ENCODE results near the gene PDE6A. TPM values are rescaled to one million over a fixed set of nuclear protein-coding genes. Genes with fewer than 3 reads are reported as not detected.

Gene PDE6A
- total and polyA plus RNA-seq, 2 donors (not counting 3 experiments of a cell fraction or from before 2014, with no cell fraction given) = not detected

DNA sequence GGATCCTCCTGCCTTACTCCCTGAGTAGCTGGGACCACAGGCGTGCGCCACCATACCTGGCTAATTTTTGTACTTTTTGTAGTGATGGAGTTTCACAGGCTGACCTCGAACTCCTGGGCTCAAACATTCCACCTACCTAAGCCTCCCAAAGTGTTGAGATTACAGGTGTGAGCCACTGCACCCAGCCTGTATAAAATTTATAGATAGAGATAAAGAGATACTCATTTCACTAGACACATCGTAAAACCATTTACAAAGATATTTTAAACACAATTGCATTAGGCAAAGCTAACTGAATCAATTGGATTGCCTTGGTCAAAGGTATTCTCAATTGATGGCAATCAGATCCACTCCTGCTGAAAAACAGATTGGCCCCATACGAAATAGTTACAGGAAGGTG is 52.0 kb downstream of the PDE6A start:
- Histone ChIP-seq H3K36me3 (ENCODE audit: control insufficient read depth in 2 of 2, extremely low read depth in 1 of 2, insufficient read depth in 2 of 2, low read length in 2 of 2) (no peaks in the 10 kb centered on the region), H3K4me3 (replicated peaks in 1 of 3; ENCODE audit: insufficient read depth in 1 of 3, low read depth in 1 of 3, low read length in 3 of 3) (no peak overlapping the region), H3K4me1 (ENCODE audit: control insufficient read depth, extremely low read depth, insufficient read depth, low read length) (peaks cover 14% of the 10 kb centered on the region), H4K20me1 (replicated peaks; ENCODE audit: control insufficient read depth, extremely low read depth, insufficient read depth, low read length) (no peaks in the 10 kb centered on the region), H3K9me1 (replicated peaks; ENCODE audit: control insufficient read depth, extremely low read depth, insufficient read depth, low read length) (no peaks in the 10 kb centered on the region), H3K27ac (ENCODE audit: insufficient read depth, low read depth, low read length) (no peak overlapping the region), H3K9me3 (replicated peaks; ENCODE audit: control insufficient read depth, insufficient read depth, low read length) (no peaks in the 10 kb centered on the region), H3K4me2 (ENCODE audit: insufficient read depth, low read length) (no peak overlapping the region), H3K79me2 (ENCODE audit: control insufficient read depth, insufficient read depth, low read length) (no peaks in the 10 kb centered on the region), H3K9ac (replicated peaks; ENCODE audit: extremely low read depth, insufficient read depth, low read length) (no peak overlapping the region), H2AFZ (ENCODE audit: low read depth, low read length) (no peak overlapping the region), H3K27me3 (ENCODE audit: control insufficient read depth in 2 of 2, insufficient read depth in 2 of 2, low read length in 2 of 2) (no peaks in the 10 kb centered on the region)
- intact Hi-C loops (cut with micrococcal nuclease) = no loop called here
- dilution Hi-C loops (cut with MboI; ENCODE audit: extremely low pct_ligation_motif_present, low sequenced_read_pairs) = no loop called here
- BruUV-seq (replicated peaks) = no TSS peak
- CTCF ChIA-PET = interaction anchor here (1.0 kb wide), 1 partner anchor 98 kb away, joined by 3 read pairs; no protein-coding TSS in a partner anchor
- no peak for DNase-seq (ENCODE audit: low read depth, low spot score)
- TF ChIP-seq POLR2A (IDR thresholded peaks at IDR 0.05; ENCODE audit: low read depth, low read length) (no peak), MYC (IDR thresholded peaks at IDR 0.05; ENCODE audit: low read depth, low read length) (no peak), FOS (IDR thresholded peaks at IDR 0.05; ENCODE audit: borderline replicate concordance, insufficient read depth, low read length) (no peak), GATA2 (IDR thresholded peaks at IDR 0.05; ENCODE audit: insufficient read depth, insufficient read length, low read depth, low read length) (no peak), JUN (IDR thresholded peaks at IDR 0.05; ENCODE audit: borderline replicate concordance, insufficient read depth, insufficient read length, low read depth) (no peak), POLR2AphosphoS5 (IDR thresholded peaks at IDR 0.05; ENCODE audit: insufficient read depth, low read depth, low read length) (no peak), EZH2 (IDR thresholded peaks at IDR 0.05; ENCODE audit: borderline replicate concordance, low read depth, low read length, severe bottlenecking) (no peak)
- TF ChIP-seq, protein P1, sequence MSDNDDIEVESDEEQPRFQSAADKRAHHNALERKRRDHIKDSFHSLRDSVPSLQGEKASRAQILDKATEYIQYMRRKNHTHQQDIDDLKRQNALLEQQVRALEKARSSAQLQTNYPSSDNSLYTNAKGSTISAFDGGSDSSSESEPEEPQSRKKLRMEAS (IDR thresholded peaks at IDR 0.05; ENCODE audit: insufficient read depth, insufficient read length) = no peak
- TF ChIP-seq, protein P2, sequence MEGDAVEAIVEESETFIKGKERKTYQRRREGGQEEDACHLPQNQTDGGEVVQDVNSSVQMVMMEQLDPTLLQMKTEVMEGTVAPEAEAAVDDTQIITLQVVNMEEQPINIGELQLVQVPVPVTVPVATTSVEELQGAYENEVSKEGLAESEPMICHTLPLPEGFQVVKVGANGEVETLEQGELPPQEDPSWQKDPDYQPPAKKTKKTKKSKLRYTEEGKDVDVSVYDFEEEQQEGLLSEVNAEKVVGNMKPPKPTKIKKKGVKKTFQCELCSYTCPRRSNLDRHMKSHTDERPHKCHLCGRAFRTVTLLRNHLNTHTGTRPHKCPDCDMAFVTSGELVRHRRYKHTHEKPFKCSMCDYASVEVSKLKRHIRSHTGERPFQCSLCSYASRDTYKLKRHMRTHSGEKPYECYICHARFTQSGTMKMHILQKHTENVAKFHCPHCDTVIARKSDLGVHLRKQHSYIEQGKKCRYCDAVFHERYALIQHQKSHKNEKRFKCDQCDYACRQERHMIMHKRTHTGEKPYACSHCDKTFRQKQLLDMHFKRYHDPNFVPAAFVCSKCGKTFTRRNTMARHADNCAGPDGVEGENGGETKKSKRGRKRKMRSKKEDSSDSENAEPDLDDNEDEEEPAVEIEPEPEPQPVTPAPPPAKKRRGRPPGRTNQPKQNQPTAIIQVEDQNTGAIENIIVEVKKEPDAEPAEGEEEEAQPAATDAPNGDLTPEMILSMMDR (IDR thresholded peaks at IDR 0.05; ENCODE audit: extremely low read depth in 1 of 2, insufficient read depth in 1 of 2, low read depth in 1 of 2, low read length in 2 of 2) = no peak
- FAIRE-seq = no peak
- POLR2A ChIA-PET = no interaction called here
